ENCODE results near the gene VPS8.

The VPS8 gene

GRCh38 chr3:184965639-184966430, 153.9 kb downstream of the VPS8 start:
- no peak overlapping the region for H3K4me3 ChIP-seq (ENCODE audit: low read depth, low read length)
- in situ Hi-C loops (cut with HindIII; ENCODE audit: low sequenced_read_pairs) = no loop called here
- no peak for DNase-seq (ENCODE audit: low read depth)
- TF ChIP-seq, protein P1, sequence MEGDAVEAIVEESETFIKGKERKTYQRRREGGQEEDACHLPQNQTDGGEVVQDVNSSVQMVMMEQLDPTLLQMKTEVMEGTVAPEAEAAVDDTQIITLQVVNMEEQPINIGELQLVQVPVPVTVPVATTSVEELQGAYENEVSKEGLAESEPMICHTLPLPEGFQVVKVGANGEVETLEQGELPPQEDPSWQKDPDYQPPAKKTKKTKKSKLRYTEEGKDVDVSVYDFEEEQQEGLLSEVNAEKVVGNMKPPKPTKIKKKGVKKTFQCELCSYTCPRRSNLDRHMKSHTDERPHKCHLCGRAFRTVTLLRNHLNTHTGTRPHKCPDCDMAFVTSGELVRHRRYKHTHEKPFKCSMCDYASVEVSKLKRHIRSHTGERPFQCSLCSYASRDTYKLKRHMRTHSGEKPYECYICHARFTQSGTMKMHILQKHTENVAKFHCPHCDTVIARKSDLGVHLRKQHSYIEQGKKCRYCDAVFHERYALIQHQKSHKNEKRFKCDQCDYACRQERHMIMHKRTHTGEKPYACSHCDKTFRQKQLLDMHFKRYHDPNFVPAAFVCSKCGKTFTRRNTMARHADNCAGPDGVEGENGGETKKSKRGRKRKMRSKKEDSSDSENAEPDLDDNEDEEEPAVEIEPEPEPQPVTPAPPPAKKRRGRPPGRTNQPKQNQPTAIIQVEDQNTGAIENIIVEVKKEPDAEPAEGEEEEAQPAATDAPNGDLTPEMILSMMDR (IDR thresholded peaks at IDR 0.05; ENCODE audit: low read depth, low read length, missing control alignments) = no peak

DNA sequence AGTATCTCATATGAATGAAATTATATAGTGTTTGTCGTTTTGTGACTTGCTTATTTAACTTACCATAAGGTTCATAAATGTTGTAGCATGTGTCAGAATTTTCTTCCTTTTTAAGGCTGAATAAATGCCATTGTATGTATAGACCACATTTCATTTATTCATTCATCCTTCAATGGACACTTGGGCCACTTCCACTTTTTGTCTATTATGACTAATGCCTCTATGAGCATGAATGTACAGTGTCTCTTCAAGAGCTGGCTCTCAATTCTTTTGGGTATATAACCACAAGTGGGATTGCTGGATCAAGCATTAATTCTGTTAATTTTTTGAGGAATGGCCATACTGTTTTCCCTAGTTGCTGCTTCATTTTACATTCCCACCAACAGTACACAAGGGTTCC, 156.1 kb downstream of the VPS8 start:
- in situ Hi-C loops (cut with HindIII; ENCODE audit: low sequenced_read_pairs) = no loop called here
- no peak overlapping the region for H3K4me3 ChIP-seq (ENCODE audit: low read depth, low read length)
- TF ChIP-seq, protein P1 (IDR thresholded peaks at IDR 0.05; ENCODE audit: low read depth, low read length, missing control alignments) = no peak
- DNase-seq (ENCODE audit: low read depth) = no peak

DNA sequence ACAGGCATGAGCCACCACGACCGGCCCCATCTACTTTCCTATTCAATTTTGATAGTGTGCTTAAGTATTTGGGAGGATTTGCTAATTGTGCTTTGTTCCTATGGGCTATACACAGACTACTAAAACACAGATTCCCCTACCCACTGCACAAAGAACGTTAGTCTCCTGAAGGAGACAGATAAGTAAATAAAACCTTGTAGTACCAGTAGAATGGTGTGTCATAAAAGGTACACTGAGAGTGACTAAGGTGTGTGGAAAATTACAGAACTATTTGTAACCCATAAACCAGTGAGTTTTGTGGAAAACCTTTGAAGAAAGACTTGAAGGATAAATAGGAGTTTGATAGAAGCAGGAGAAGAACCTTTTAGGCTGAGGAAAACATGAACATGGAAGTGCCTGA, 158.2 kb downstream of the VPS8 start:
- DNase-seq (ENCODE audit: low read depth) = no peak
- TF ChIP-seq, protein P1 (IDR thresholded peaks at IDR 0.05; ENCODE audit: low read depth, low read length, missing control alignments) = no peak
- no peak overlapping the region for H3K4me3 ChIP-seq (ENCODE audit: low read depth, low read length)
- in situ Hi-C loops (cut with HindIII; ENCODE audit: low sequenced_read_pairs) = no loop called here

DNA sequence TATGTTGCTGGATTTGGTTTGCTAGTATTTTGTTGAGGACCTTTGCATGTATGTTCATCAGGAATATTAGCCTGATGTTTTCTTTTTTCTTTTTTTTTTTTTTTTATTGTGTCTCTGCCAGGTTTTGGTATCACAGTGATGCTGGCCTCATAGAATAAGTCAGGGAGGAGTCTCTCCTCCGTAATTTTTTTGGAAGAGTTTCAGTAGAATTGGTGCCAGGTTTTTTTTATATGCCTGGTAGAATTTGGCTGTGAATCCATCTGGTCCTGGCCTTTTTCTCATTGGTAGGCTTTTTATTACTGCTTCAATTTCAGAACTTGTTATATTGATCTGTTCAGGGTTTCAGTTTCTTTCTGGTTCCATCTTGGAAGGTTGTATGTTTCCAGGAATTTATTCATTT, 165.8 kb downstream of the VPS8 start:
- in situ Hi-C loops (cut with HindIII; ENCODE audit: low sequenced_read_pairs) = no loop called here
- TF ChIP-seq, protein P1 (IDR thresholded peaks at IDR 0.05; ENCODE audit: low read depth, low read length, missing control alignments) = no peak
- H3K4me3 ChIP-seq (ENCODE audit: low read depth, low read length) = no peak overlapping the region
- DNase-seq (ENCODE audit: low read depth) = no peak

- TF ChIP-seq, protein P1 (IDR thresholded peaks at IDR 0.05; ENCODE audit: low read depth, low read length, missing control alignments) = no peak
- H3K4me3 ChIP-seq (ENCODE audit: low read depth, low read length) = no peak overlapping the region
- DNase-seq (ENCODE audit: low read depth) = no peak
- in situ Hi-C loops (cut with HindIII; ENCODE audit: low sequenced_read_pairs) = no loop called here
Observed at GRCh38 chr3:184981071-184981470, 169.1 kb downstream of the VPS8 start.

DNA sequence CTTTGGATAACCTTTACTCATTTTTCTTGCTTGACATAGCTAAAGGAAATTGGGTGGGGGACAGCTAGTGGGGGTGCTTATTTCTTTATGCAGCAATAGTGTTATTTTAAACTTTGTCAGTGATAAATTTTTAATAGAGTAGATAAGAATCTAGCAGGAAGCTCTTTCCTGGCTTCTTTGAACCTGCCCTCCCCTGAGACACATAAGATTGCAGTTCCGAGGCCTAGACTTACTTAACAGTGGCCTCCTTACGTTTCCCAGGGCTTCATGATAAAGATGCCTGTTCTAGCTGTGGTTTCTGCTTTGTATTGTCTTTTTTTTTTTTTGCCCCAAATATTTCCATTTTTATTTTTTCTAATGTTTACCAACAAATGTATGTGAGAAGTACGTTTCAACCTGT, 170.1 kb downstream of the VPS8 start:
- no peak for DNase-seq (ENCODE audit: low read depth)
- no peak overlapping the region for H3K4me3 ChIP-seq (ENCODE audit: low read depth, low read length)
- TF ChIP-seq, protein P1 (IDR thresholded peaks at IDR 0.05; ENCODE audit: low read depth, low read length, missing control alignments) = no peak
- in situ Hi-C loops (cut with HindIII; ENCODE audit: low sequenced_read_pairs) = no loop called here
